ENCODE results near the gene THOC5.

GRCh38 chr22:29523761-29524160 lies 29.8 kb downstream of the THOC5 start:
- no peak for TF ChIP-seq CTCF (IDR thresholded peaks at IDR 0.05; ENCODE audit: low read depth, low read length, poor library complexity, severe bottlenecking)
- TF ChIP-seq EZH2phosphoT487 (IDR thresholded peaks at IDR 0.05; ENCODE audit: borderline replicate concordance, low read length), result no peak
